ENCODE measurements around the gene TIMD4. TPM values are rescaled to one million over a fixed set of nuclear protein-coding genes. Genes with fewer than 3 reads are reported as not detected.
"Not testable (repeated sequence)": the region's sequence is repeated elsewhere in the genome, so short reads cannot be mapped to it uniquely, and the experiment has no call there.

The TIMD4 gene
- total RNA-seq, 1 donor from 2014 or later, result not detected

DNA sequence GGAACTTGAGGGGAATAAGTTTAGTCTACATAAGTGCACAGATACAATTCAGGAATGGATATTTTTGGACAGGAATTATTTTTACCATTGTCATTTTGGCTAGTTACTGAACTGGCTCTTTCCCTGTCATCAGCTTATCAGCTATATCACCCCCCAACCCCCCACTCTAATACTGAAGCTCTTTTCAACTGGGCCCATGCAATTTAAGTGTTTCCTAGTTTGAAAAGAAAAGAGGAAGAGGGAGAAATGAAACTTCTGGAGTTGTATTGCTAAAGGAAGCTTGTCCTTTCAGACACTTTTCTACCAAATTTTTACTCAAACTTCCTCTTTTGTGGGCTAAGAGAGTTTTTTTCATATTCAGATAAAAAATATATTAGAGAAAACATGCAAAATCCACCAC is 18.5 kb upstream of the TIMD4 start:
- TF ChIP-seq, protein P1, sequence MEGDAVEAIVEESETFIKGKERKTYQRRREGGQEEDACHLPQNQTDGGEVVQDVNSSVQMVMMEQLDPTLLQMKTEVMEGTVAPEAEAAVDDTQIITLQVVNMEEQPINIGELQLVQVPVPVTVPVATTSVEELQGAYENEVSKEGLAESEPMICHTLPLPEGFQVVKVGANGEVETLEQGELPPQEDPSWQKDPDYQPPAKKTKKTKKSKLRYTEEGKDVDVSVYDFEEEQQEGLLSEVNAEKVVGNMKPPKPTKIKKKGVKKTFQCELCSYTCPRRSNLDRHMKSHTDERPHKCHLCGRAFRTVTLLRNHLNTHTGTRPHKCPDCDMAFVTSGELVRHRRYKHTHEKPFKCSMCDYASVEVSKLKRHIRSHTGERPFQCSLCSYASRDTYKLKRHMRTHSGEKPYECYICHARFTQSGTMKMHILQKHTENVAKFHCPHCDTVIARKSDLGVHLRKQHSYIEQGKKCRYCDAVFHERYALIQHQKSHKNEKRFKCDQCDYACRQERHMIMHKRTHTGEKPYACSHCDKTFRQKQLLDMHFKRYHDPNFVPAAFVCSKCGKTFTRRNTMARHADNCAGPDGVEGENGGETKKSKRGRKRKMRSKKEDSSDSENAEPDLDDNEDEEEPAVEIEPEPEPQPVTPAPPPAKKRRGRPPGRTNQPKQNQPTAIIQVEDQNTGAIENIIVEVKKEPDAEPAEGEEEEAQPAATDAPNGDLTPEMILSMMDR (IDR thresholded peaks at IDR 0.05), result no peak
- POLR2A ChIA-PET, result no interaction called here
- H3K27ac Mint-ChIP-seq, result no peak overlapping the region
- H3K36me3 Mint-ChIP-seq (ENCODE audit: low read depth), result no peaks in the 10 kb centered on the region
- peaks cover 16% of the 10 kb centered on the region for H3K27me3 Mint-ChIP-seq
- ATAC-seq (ENCODE audit: low read depth), result no peak
- CTCF ChIA-PET, result no interaction called here
- intact Hi-C loops (cut with micrococcal nuclease), result no loop called here
- no peaks in the 10 kb centered on the region for H3K9me3 Mint-ChIP-seq
- H3K4me3 Mint-ChIP-seq, result no peak overlapping the region
- H3K4me1 Mint-ChIP-seq, result peaks cover 12% of the 10 kb centered on the region
- DNase-seq, result no peak

DNA sequence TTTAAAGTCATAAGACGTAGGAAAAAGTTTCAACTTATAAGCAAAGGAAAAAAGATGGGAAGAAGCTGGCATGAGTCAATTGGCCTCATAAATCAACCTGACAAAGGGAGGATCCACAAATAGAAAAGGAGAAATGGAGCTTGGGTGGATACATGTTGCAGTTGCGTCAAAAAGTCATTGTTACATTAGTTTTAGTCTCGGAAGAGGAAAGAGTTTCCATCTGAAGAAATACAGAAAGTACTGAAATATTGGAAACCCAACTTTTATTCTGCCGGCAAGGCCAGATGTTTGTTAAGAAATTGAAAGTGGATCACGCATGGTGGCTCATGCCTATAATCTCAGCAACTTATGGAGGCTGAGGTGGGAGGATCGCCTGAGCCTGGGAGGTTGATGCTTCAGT is 11.3 kb upstream of the TIMD4 start:
- no peaks in the 10 kb centered on the region for H3K36me3 Mint-ChIP-seq (ENCODE audit: low read depth)
- DNase-seq, result no peak
- ChIA-PET POLR2A (no interaction called here), CTCF (no interaction called here)
- H3K27me3 Mint-ChIP-seq, result peaks cover 28% of the 10 kb centered on the region
- H3K4me3 Mint-ChIP-seq, result no peak overlapping the region
- no peaks in the 10 kb centered on the region for H3K9me3 Mint-ChIP-seq
- peaks cover 2% of the 10 kb centered on the region for H3K4me1 Mint-ChIP-seq
- intact Hi-C loops (cut with micrococcal nuclease), result no loop called here
- TF ChIP-seq, protein P1 (IDR thresholded peaks at IDR 0.05), result no peak
- ATAC-seq (ENCODE audit: low read depth), result no peak
- H3K27ac Mint-ChIP-seq, result no peak overlapping the region

DNA sequence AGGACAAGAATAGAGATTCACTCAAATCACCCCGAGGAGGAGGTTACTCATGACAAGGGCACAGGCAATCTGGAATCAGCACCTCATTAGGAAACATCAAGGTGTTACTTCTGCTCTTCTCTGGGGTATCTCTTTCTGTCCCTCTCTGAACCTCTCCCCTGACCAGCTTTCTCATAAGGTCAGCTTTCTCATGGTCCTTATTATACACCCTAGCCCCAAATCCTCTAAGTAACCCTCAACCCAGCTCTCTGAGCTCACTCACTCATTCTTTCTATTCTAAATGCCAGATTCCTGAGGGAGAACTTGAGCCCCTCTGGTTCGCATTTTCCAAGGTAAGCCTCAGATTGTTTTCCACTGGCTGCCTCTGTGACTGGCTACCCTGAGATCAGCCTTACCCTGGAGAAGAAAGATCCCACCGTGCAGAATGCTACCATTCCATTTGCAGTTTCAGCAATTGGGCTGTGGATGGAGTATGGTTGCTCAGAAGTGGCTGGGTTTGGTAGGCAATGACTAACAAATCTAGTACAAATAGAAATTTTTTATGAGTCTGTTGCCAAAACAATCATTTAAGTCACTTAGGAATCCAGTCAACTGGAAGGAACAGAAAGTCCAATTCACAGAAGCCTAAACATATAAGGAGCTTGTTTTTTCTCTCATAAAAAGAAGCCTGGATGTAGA is 9.0 kb upstream of the TIMD4 start:
- intact Hi-C loops (cut with micrococcal nuclease), result no loop called here
- ATAC-seq (ENCODE audit: low read depth) (no peak), DNase-seq (no peak)
- POLR2A ChIA-PET, result no interaction called here
- Mint-ChIP-seq H3K36me3 (ENCODE audit: low read depth) (no peaks in the 10 kb centered on the region), H3K27ac (no peak overlapping the region), H3K27me3 (peaks cover 19% of the 10 kb centered on the region), H3K4me1 (peaks cover 2% of the 10 kb centered on the region), H3K4me3 (no peak overlapping the region), H3K9me3 (no peaks in the 10 kb centered on the region)
- CTCF ChIA-PET, result no interaction called here
- TF ChIP-seq, protein P1 (IDR thresholded peaks at IDR 0.05), result no peak

DNA sequence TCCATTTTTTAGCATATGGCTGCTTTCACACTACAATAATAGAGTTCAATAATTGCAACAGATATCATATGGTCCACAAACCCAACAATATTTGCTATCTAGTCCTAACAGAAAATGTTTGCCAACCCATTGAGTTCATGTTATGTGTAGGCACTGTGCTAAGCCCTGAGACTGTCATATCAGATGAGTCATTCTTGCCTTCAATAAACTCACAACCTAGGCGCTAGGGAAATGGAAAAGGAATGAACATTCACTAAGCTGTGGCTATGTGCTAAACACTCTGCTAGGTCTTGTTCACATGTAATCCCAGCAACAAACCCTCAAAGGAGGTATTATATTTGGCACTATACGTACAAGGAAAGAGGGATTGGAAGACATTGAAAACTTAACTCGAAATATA is 8.4 kb upstream of the TIMD4 start:
- peaks cover 19% of the 10 kb centered on the region for H3K27me3 Mint-ChIP-seq
- no peak for ATAC-seq (ENCODE audit: low read depth)
- TF ChIP-seq, protein P1 (IDR thresholded peaks at IDR 0.05), result no peak
- peaks cover 2% of the 10 kb centered on the region for H3K4me1 Mint-ChIP-seq
- ChIA-PET CTCF (no interaction called here), POLR2A (no interaction called here)
- H3K9me3 Mint-ChIP-seq, result no peaks in the 10 kb centered on the region
- intact Hi-C loops (cut with micrococcal nuclease), result no loop called here
- no peak overlapping the region for H3K27ac Mint-ChIP-seq
- no peak for DNase-seq
- H3K4me3 Mint-ChIP-seq, result no peak overlapping the region
- H3K36me3 Mint-ChIP-seq (ENCODE audit: low read depth), result no peaks in the 10 kb centered on the region

DNA sequence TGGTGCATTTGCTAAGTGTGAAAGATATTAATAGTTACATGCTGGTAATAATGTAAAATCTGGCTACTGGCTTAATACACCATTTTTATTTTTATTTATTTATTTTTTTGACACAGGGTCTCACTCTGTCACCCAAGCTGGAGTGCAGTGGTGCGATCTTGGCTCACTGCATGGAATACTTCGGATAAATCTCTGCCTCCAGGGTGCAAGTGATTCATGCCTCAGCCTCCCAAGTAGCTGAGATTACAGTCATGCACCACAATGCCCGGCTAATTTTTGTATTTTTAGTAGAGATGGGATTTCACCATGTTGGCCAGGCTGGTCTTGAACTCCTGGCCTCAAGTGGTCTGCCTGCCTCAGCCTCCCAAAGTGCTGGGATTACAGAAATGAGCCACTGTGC is 4.4 kb upstream of the TIMD4 start:
- H3K27me3 Mint-ChIP-seq; DNase-seq; POLR2A ChIA-PET; CTCF ChIA-PET; intact Hi-C loops (cut with micrococcal nuclease); H3K4me1 Mint-ChIP-seq; H3K9me3 Mint-ChIP-seq; H3K4me3 Mint-ChIP-seq; H3K27ac Mint-ChIP-seq; H3K36me3 Mint-ChIP-seq (ENCODE audit: low read depth); ATAC-seq (ENCODE audit: low read depth): not testable (repeated sequence)

DNA sequence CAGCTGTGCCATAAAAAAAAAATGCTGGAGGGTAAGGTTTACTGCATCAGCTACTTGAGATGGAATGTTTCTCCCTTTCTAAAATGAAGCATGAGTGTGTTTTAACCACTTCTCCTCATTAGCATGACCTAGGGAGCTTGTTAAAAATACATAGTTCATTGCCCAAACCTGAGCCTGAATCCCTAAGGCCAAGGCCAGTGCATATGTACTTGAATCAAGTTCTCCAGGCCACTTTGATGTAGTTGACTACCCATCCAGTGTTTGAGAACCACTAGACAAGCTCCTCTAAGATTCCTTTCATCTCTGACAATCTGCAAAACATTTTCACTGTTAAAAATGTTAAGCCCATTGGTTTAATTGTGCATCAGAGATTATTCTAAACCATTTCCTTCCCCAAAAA is 6.7 kb downstream of the TIMD4 start:
- intact Hi-C loops (cut with micrococcal nuclease), result no loop called here
- DNase-seq, result no peak
- ChIA-PET CTCF (no interaction called here), POLR2A (no interaction called here)
- peaks cover 3% of the 10 kb centered on the region for H3K27me3 Mint-ChIP-seq
- H3K9me3 Mint-ChIP-seq, result no peaks in the 10 kb centered on the region
- H3K27ac Mint-ChIP-seq, result no peak overlapping the region
- H3K36me3 Mint-ChIP-seq (ENCODE audit: low read depth), result no peaks in the 10 kb centered on the region
- no peak overlapping the region for H3K4me3 Mint-ChIP-seq
- ATAC-seq (ENCODE audit: low read depth), result no peak
- H3K4me1 Mint-ChIP-seq, result peaks cover 17% of the 10 kb centered on the region
- TF ChIP-seq, protein P1 (IDR thresholded peaks at IDR 0.05), result no peak

Measured in activated B cell treated with CpG ODN at 0.5 μM for 24 hours (primary cell).